ENCODE data around the gene TMEM106C.

The TMEM106C gene

GRCh38 chr12:47979686-47980085 is 16.3 kb downstream of the TMEM106C start:
- no peak overlapping the region for H4K8ac ChIP-seq (ENCODE audit: low read depth, low read length)
- H3K79me1 ChIP-seq (ENCODE audit: low read depth, low read length), result peaks cover 3% of the 10 kb centered on the region
- no peaks in the 10 kb centered on the region for H3K4me1 ChIP-seq (ENCODE audit: control insufficient read depth in 2 of 2, insufficient read depth in 1 of 2, low read depth in 1 of 2, low read length in 2 of 2)
- no peak for DNase-seq (ENCODE audit: low spot score)
- H3K4ac ChIP-seq (ENCODE audit: low read length), result no peak overlapping the region
- H3K23ac ChIP-seq (ENCODE audit: low read depth, low read length, poor library complexity), result no peak overlapping the region
- no peak overlapping the region for H2BK5ac ChIP-seq (ENCODE audit: low read length)
- H3K4me3 ChIP-seq (ENCODE audit: low read length in 2 of 2), result no peak overlapping the region
- H3K27me3 ChIP-seq (ENCODE audit: control insufficient read depth in 3 of 3, insufficient read depth in 3 of 3, low read depth in 1 of 3, low read length in 3 of 3), result no peaks in the 10 kb centered on the region
- peaks cover 98 to 100% of the 10 kb centered on the region in 2 donors for H3K36me3 ChIP-seq (replicated peaks in 1 of 2; ENCODE audit: control insufficient read depth in 2 of 2, insufficient read depth in 2 of 2, low read length in 2 of 2)
- no peak overlapping the region for H3K14ac ChIP-seq (ENCODE audit: low read length)
- WGBS, 2 donors (ENCODE audit: extremely low coverage in 2 of 2, insufficient read length in 2 of 2, insufficient replicate concordance in 1 of 2), result no CpG with 5 or more reads among the region's 11 CpGs
- H3K4me2 ChIP-seq (ENCODE audit: insufficient read depth, low read length, poor library complexity, severe bottlenecking), result no peak overlapping the region
- no peak overlapping the region for H2AK5ac ChIP-seq (ENCODE audit: low read depth, low read length)
- H2AFZ ChIP-seq (ENCODE audit: low read length), result no peak overlapping the region
- H2BK12ac ChIP-seq (ENCODE audit: low read length), result no peak overlapping the region
- no peak overlapping the region for H3K18ac ChIP-seq (ENCODE audit: low read length)
- H3K9ac ChIP-seq (ENCODE audit: low read depth, low read length, poor library complexity), result no peak overlapping the region
- H3K9me3 ChIP-seq (replicated peaks in 1 of 2; ENCODE audit: control insufficient read depth in 2 of 2, insufficient read depth in 1 of 2, low read depth in 1 of 2, low read length in 2 of 2), result peaks cover 0 to 2% of the 10 kb centered on the region in 2 donors
- no peak overlapping the region for H4K91ac ChIP-seq (ENCODE audit: low read depth, low read length, poor library complexity)
- H3K27ac ChIP-seq (replicated peaks; ENCODE audit: low read length), result no peak overlapping the region
- no peak overlapping the region for H2BK15ac ChIP-seq (ENCODE audit: low read length)
- no peak overlapping the region for H2BK120ac ChIP-seq (ENCODE audit: low read depth, low read length)

- H3K23ac ChIP-seq (ENCODE audit: low read depth, low read length, poor library complexity), result peak overlapping the region; percentile 37
- no peaks in the 10 kb centered on the region for H3K4me1 ChIP-seq (ENCODE audit: control insufficient read depth in 2 of 2, insufficient read depth in 1 of 2, low read depth in 1 of 2, low read length in 2 of 2)
- no peak overlapping the region for H2BK120ac ChIP-seq (ENCODE audit: low read depth, low read length)
- no peak overlapping the region for H4K91ac ChIP-seq (ENCODE audit: low read depth, low read length, poor library complexity)
- peaks cover 0 to 2% of the 10 kb centered on the region in 2 donors for H3K9me3 ChIP-seq (replicated peaks in 1 of 2; ENCODE audit: control insufficient read depth in 2 of 2, insufficient read depth in 1 of 2, low read depth in 1 of 2, low read length in 2 of 2)
- H3K79me1 ChIP-seq (ENCODE audit: low read depth, low read length), result peaks cover 3% of the 10 kb centered on the region
- H4K8ac ChIP-seq (ENCODE audit: low read depth, low read length), result no peak overlapping the region
- no peak overlapping the region for H2AFZ ChIP-seq (ENCODE audit: low read length)
- H3K4ac ChIP-seq (ENCODE audit: low read length), result no peak overlapping the region
- no peak overlapping the region for H2BK15ac ChIP-seq (ENCODE audit: low read length)
- peak overlapping the region; percentile 5 for H3K9ac ChIP-seq (ENCODE audit: low read depth, low read length, poor library complexity)
- H3K4me2 ChIP-seq (ENCODE audit: insufficient read depth, low read length, poor library complexity, severe bottlenecking), result no peak overlapping the region
- H3K18ac ChIP-seq (ENCODE audit: low read length), result no peak overlapping the region
- peaks cover 98 to 100% of the 10 kb centered on the region in 2 donors for H3K36me3 ChIP-seq (replicated peaks in 1 of 2; ENCODE audit: control insufficient read depth in 2 of 2, insufficient read depth in 2 of 2, low read length in 2 of 2)
- no peaks in the 10 kb centered on the region for H3K27me3 ChIP-seq (ENCODE audit: control insufficient read depth in 3 of 3, insufficient read depth in 3 of 3, low read depth in 1 of 3, low read length in 3 of 3)
- H3K27ac ChIP-seq (replicated peaks; ENCODE audit: low read length), result no peak overlapping the region
- no peak overlapping the region for H3K4me3 ChIP-seq (ENCODE audit: low read length in 2 of 2)
- no peak for DNase-seq (ENCODE audit: low spot score)
- no peak overlapping the region for H2AK5ac ChIP-seq (ENCODE audit: low read depth, low read length)
- H3K14ac ChIP-seq (ENCODE audit: low read length), result no peak overlapping the region
- no peak overlapping the region for H2BK5ac ChIP-seq (ENCODE audit: low read length)
- H2BK12ac ChIP-seq (ENCODE audit: low read length), result no peak overlapping the region
- WGBS, 2 donors (ENCODE audit: extremely low coverage in 2 of 2, insufficient read length in 2 of 2, insufficient replicate concordance in 1 of 2), result no CpG with 5 or more reads among the region's 7 CpGs
Measured at GRCh38 chr12:47980197-47980596, 16.8 kb downstream of the TMEM106C start.

- H2AK5ac ChIP-seq (ENCODE audit: low read depth, low read length), result no peak overlapping the region
- H3K36me3 ChIP-seq (replicated peaks in 1 of 2; ENCODE audit: control insufficient read depth in 2 of 2, insufficient read depth in 2 of 2, low read length in 2 of 2), result peaks cover 98 to 100% of the 10 kb centered on the region in 2 donors
- no peak overlapping the region for H3K9ac ChIP-seq (ENCODE audit: low read depth, low read length, poor library complexity)
- peak overlapping the region; percentile 13 for H3K18ac ChIP-seq (ENCODE audit: low read length)
- no peak overlapping the region for H3K4ac ChIP-seq (ENCODE audit: low read length)
- no peak overlapping the region for H4K91ac ChIP-seq (ENCODE audit: low read depth, low read length, poor library complexity)
- DNase-seq (ENCODE audit: low spot score), result no peak
- no peak overlapping the region for H4K8ac ChIP-seq (ENCODE audit: low read depth, low read length)
- no peak overlapping the region for H3K14ac ChIP-seq (ENCODE audit: low read length)
- H3K27me3 ChIP-seq (ENCODE audit: control insufficient read depth in 3 of 3, insufficient read depth in 3 of 3, low read depth in 1 of 3, low read length in 3 of 3), result no peaks in the 10 kb centered on the region
- H3K4me3 ChIP-seq (ENCODE audit: low read length in 2 of 2), result no peak overlapping the region
- WGBS, 2 donors (ENCODE audit: extremely low coverage in 2 of 2, insufficient read length in 2 of 2, insufficient replicate concordance in 1 of 2), result no CpG with 5 or more reads among the region's 17 CpGs
- H3K79me1 ChIP-seq (ENCODE audit: low read depth, low read length), result peaks cover 3% of the 10 kb centered on the region
- H3K4me1 ChIP-seq (ENCODE audit: control insufficient read depth in 2 of 2, insufficient read depth in 1 of 2, low read depth in 1 of 2, low read length in 2 of 2), result no peaks in the 10 kb centered on the region
- no peak overlapping the region for H2AFZ ChIP-seq (ENCODE audit: low read length)
- H2BK5ac ChIP-seq (ENCODE audit: low read length), result no peak overlapping the region
- H2BK120ac ChIP-seq (ENCODE audit: low read depth, low read length), result no peak overlapping the region
- H2BK12ac ChIP-seq (ENCODE audit: low read length), result no peak overlapping the region
- peaks cover 0 to 2% of the 10 kb centered on the region in 2 donors for H3K9me3 ChIP-seq (replicated peaks in 1 of 2; ENCODE audit: control insufficient read depth in 2 of 2, insufficient read depth in 1 of 2, low read depth in 1 of 2, low read length in 2 of 2)
- no peak overlapping the region for H3K4me2 ChIP-seq (ENCODE audit: insufficient read depth, low read length, poor library complexity, severe bottlenecking)
- no peak overlapping the region for H3K27ac ChIP-seq (replicated peaks; ENCODE audit: low read length)
- peak overlapping the region; percentile 13 for H3K23ac ChIP-seq (ENCODE audit: low read depth, low read length, poor library complexity)
- no peak overlapping the region for H2BK15ac ChIP-seq (ENCODE audit: low read length)
Measured at GRCh38 chr12:47980779-47981495, 17.5 kb downstream of the TMEM106C start.

- Histone ChIP-seq H3K36me3 (replicated peaks in 1 of 2; ENCODE audit: control insufficient read depth in 2 of 2, insufficient read depth in 2 of 2, low read length in 2 of 2) (peaks cover 98 to 100% of the 10 kb centered on the region in 2 donors), H3K4me3 (ENCODE audit: low read length in 2 of 2) (no peak overlapping the region), H3K4me2 (ENCODE audit: insufficient read depth, low read length, poor library complexity, severe bottlenecking) (no peak overlapping the region), H3K9ac (ENCODE audit: low read depth, low read length, poor library complexity) (no peak overlapping the region), H2BK5ac (ENCODE audit: low read length) (peak overlapping the region; percentile 43), H2BK15ac (ENCODE audit: low read length) (no peak overlapping the region), H2AFZ (ENCODE audit: low read length) (no peak overlapping the region), H3K18ac (ENCODE audit: low read length) (no peak overlapping the region), H3K4ac (ENCODE audit: low read length) (no peak overlapping the region), H3K79me1 (ENCODE audit: low read depth, low read length) (peaks cover 5% of the 10 kb centered on the region), H3K23ac (ENCODE audit: low read depth, low read length, poor library complexity) (peak overlapping the region; percentile 13), H3K27ac (replicated peaks; ENCODE audit: low read length) (no peak overlapping the region), H2BK12ac (ENCODE audit: low read length) (no peak overlapping the region), H4K91ac (ENCODE audit: low read depth, low read length, poor library complexity) (no peak overlapping the region), H2AK5ac (ENCODE audit: low read depth, low read length) (no peak overlapping the region), H3K4me1 (ENCODE audit: control insufficient read depth in 2 of 2, insufficient read depth in 1 of 2, low read depth in 1 of 2, low read length in 2 of 2) (no peaks in the 10 kb centered on the region), H4K8ac (ENCODE audit: low read depth, low read length) (no peak overlapping the region), H2BK120ac (ENCODE audit: low read depth, low read length) (no peak overlapping the region), H3K9me3 (replicated peaks in 1 of 2; ENCODE audit: control insufficient read depth in 2 of 2, insufficient read depth in 1 of 2, low read depth in 1 of 2, low read length in 2 of 2) (peaks cover 0 to 2% of the 10 kb centered on the region in 2 donors), H3K27me3 (ENCODE audit: control insufficient read depth in 3 of 3, insufficient read depth in 3 of 3, low read depth in 1 of 3, low read length in 3 of 3) (no peaks in the 10 kb centered on the region), H3K14ac (ENCODE audit: low read length) (no peak overlapping the region)
- no CpG with 5 or more reads among the region's 20 CpGs for WGBS, 2 donors (ENCODE audit: extremely low coverage in 2 of 2, insufficient read length in 2 of 2, insufficient replicate concordance in 1 of 2)
- DNase-seq (ENCODE audit: low spot score), result no peak
Measured at GRCh38 chr12:47981496-47982260, 18.3 kb downstream of the TMEM106C start.

All from neuronal stem cell (in vitro differentiated cells).